ENCODE results near the gene DAO. TPM values are rescaled to one million over a fixed set of nuclear protein-coding genes. Genes with fewer than 3 reads are reported as not detected.
"Not testable (repeated sequence)": the region's sequence is repeated elsewhere in the genome, so short reads cannot be mapped to it uniquely, and the experiment has no call there.

Gene DAO
- total RNA-seq, result not detected

DNA sequence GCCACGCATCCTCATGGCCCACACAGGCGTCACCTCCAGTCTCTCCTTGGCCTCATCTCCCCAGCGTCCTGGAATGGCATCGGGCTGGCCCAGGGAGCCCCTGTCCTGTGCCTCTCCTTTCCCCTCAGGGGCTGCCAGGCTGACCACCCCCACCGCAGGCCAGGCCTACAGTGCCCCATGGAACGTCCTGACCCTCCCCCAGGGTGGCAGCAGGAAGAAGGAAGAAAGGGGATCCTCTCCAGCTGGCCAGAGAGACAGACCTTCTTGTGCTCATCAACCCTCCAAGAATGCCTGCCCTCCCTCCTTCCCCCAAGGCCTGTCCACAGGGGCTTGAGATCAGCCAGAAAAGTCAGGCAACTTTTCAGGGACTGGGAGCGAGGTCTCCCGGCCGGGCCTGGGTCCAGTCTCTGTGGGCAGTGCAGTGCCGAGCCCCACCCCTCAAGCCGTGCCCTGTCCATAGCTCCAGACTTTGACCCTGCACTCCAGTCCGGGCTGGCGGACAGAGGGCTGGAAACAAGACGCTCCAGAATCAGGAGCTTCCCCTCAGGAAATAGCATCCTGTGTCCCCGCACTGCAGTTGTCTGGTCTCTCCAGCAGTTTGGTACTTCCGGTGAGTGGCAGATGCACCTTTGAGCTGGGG is at the start of gene DAO:
TSS of gene DAO (plus strand) at position 478 of the 640 bp plus-strand sequence. CDS start 4,915 bp downstream, outside the sequence.
- DNase-seq, result no peak

DNA sequence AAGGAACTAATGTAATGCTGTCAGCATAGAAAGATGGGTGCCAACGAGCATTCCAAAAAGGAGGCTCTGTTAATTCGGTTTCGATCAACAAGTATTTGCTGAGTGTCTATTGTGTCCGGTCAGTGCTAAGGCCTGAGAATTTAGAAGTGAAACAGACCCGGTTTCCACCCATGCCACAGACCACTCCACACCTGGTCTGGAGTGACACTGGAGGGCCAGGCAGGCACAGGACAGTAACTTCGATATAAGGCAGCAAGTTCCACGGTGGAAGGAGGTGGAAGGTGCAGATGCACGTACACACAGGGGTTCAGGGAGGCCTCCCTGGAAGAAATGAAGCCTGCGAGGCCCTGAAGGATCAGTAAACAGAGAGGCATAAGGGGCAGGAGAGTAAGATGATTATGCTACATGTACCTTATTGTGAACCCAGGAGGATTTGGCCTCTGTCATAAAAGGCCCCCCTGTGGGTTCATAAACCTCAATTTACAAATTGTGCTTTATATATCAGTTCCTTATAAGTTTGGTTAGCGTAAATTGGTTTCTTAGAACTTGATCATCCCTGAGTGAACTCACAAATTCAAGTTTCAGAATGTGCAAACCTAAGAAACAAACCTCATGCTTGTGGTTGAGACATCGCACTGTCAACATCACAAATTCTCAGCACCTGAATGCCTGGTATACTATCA is 48.4 kb upstream of the DAO start:
- DNase-seq, result no peak

GRCh38 chr12:108832208-108832607 is 47.7 kb upstream of the DAO start:
- no peak for DNase-seq

DNA sequence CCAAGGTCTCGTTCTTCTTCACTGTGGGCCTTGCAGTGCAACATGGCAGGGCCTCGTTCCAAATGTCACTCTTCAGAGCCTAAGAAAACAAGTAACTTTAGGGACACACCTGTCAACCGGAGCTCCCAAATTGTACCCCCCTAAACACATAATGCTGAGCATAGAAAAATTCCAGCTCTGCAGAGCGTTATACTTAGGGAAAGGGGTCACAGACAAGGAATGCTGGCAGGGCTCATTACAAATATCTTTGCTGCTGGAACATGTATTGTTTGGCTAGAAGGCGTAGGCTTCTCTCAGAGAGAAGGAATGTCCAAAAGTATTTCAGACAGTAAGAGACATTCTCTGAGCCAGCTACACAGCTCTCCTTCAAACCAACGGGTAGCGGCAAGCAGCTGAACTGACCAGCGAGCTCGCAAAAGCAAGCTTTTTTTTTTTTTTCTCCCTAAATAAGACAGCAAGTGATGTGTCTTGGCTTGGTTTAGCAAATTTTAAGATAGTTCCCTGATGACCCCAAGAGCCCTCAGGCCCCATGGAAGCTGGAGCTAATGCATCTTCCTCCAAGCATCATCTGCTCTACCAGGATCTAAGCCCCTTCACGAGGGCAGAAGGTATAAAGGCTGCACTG is 47.0 kb upstream of the DAO start:
- no peak for DNase-seq

GRCh38 chr12:108833355-108833733 is 46.5 kb upstream of the DAO start:
- no peak for DNase-seq

DNA sequence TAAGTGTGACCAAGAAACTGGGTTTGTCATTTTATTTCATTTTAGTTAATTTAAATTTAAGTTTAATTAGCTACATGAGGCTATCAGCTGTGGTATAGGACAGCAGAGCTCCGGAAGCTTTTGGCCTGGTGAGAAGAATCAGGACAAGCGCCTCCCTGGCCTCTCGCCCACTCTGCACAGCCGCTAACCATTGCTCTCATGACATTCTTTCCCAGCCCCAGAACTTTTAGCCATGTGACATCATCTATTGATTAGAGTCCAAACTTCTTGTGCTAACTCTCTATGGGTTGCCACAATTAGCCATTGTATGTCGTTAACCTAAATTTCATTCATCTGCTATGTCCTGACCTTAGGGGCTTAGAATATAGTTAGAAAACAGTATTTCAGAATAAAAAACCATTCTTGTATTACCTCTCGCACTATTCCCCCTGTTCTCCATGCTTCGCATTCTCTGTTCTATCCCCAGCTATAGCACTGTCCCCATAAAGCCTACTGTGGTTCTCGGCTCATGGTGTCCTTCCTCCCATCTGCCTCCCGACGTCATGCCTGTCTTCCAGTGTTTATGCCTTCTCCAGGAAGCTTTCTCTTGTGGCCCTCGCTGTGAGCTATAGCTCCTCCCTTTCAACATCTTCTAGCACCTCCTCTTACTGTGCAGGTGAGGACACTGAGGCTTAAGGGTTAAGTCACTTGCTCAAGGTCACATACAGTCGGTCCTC is 46.0 kb upstream of the DAO start:
- DNase-seq, result no peak

- DNase-seq, result no peak
These were observed 43.8 kb upstream of the DAO start for GRCh38 chr12:108835860-108836634.

- no peak for DNase-seq
These were observed 42.7 kb upstream of the DAO start for GRCh38 chr12:108837239-108837638.

DNA sequence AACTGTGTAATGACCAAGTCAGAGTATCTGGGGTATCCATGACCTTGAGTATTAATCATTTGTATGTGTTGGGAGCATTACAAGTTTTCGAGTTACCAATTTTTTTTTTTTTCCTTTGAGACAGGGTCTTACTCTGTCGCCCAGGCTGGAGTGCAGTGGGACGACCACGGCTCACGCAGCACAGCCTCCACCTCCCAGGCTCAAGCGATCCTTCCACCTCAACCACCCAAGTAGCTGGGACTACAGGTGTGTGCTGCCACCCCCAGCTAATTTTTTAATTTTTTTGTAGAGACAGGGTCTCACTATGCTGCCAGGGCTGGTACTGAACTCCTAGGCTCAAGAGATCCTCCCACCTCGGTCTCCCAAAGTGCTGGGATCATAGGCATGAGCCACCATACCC is 42.2 kb upstream of the DAO start:
- DNase-seq, result no peak

- DNase-seq, result peak; percentile 31
These were observed 41.5 kb upstream of the DAO start for GRCh38 chr12:108838194-108839017.

GRCh38 chr12:108839018-108839889 is 40.6 kb upstream of the DAO start:
- no peak for DNase-seq

- DNase-seq, result no peak
These were observed 40.0 kb upstream of the DAO start for GRCh38 chr12:108839890-108840230.

DNA sequence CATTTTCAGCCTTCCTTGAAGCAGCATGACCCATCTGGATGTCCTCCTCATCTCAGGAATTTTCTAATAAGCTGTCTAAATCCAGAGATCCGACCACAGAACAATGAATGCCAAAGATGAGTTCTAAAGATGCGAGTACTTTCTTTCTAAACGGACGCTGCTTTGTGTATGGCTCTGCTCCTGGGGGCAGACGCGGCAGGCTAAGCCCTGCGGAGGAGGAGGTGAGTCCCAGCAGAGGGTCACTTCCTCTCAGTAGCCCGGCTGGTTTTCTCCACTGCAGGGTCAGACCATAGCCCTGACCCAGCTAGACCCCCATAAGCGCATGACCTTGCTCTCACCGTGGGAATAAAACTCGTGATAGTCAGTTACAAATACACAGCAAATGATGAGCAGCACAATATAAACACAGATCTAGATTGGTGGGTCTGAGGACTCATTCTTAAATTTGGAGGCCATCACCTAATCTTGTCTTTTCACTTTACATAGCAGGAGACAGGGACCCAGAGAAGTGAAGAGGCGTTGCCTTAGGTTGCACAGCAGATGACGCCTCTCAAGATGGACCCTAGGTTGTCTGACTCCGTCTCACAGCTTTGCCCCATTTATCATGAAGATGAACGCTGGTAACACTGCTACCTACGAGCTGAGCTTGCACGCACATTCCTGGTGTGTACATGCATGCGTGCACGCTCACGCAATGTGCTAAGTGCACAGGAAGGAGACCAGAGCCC is 39.1 kb upstream of the DAO start:
- DNase-seq, result no peak

DNA sequence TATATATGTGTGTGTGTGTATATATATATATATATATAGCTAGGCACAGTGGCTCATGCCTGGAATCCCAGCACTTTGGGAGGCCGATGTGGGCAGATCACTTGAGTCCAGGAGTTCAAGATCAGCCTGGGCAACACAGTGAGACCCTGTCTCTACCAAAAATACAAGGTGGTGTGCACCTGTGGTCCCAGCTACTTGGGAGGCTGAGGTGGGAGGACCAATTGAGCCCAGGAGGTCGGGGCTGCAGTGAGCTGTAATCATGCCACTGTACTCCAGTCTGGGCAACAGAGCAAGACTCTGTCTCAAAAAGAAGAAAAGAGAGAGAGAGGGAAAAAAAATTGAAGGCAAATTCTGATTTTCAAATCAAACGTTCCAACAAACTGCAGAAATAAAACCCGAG is 38.1 kb upstream of the DAO start:
- not testable (repeated sequence) for DNase-seq

- DNase-seq, result no peak
These were observed 37.5 kb upstream of the DAO start for GRCh38 chr12:108842361-108842760.

DNA sequence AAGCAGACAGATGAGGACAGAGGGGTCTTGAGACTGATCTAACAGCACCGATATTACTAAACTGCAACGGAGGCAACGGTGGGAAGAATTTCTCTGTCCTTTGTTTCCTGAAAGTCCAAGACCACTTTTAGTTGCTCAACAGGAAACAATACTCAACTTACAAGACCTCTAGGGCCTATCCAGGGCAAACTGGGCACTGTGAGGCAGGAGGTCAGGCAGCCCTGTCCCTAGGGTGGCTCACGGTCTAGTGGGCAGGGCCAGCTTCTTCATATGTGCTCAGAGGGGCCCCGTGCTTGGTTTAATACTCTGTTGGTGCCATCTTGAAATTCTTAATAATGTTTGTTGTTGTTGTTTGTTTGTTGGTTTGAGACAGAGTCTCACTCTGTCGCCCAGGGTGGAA is 36.7 kb upstream of the DAO start:
- no peak for DNase-seq

DNA sequence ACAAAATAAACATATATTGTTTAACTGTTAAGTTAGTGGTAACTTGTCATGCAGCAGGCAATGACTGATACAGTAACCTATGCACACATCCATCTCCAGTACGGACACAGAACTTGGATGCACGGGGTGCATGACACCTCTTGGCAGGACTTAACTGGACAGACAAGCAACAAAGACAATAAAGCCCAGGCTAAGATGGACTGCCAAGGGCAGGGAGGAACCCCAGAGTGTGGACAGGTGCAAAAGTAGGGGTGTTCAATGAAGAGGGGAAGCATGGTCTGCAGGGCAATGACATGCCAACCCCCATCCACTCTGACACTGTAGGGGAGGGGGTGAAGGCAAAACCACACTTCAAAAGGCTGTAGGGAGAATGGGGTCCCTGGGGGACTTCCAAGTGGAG is 34.2 kb upstream of the DAO start:
- DNase-seq, result no peak

- DNase-seq, result no peak
These were observed 33.6 kb upstream of the DAO start for GRCh38 chr12:108846290-108846701.

DNA sequence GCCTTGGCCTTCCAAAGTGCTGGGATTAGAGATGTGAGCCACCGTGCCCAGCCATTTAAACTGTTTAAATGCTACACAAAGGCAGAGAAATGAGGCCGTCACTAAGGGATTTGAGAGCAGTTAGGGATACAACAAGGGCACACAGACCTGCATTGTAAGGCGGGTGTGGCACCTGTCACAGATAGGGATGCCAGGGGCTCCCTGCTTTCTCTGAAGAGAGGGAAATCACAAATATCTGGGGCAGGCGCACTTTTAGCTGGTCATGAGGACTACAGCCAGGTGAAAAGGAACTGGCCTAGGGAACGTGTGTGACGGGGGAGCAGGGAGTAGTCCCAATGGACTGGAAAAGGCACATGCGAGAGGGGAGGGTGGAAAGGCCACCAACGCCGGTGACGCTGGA is 32.2 kb upstream of the DAO start:
- DNase-seq, result no peak

DNA sequence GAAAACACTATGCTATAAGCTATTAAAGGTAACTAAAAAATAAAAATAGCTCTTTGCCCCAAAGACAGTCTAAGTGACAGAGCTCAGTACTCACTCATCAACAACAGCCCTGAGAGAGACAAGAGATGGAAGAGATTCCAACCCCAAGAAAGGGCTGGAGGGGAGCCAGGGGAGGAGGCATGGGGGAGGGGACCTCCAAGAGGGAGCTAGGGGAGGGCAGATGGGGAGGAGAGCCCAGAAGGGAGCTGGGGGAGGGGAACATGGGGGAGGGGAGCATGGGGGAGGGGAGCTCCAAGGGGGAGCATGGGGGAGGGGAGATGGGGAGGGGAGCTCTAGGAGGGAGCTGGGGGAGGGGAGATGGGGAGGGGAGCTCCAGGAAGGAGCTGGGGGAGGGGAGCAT is 30.2 kb upstream of the DAO start:
- DNase-seq, result no peak
